Left ventricle myocardium inferior (tissue), 1 donor: Measurements from ENCODE around the gene NTM. TPM values are rescaled to one million over a fixed set of nuclear protein-coding genes. Genes with fewer than 3 reads are reported as not detected.

Experiments
- DNase-seq: peaks from one replicate; pipeline ENCODE4 v3.0.0-alpha.2; 2020
- H3K27ac ChIP-seq: fragments of 200-600 bp; replicated peaks from 2 replicates; pipeline ENCODE4 v1.8.0; 2021
- H3K27me3 ChIP-seq: fragments of 200-600 bp; 2 replicates; pipeline ENCODE4 v1.8.0; 2021; ENCODE audit warnings: low read depth
- H3K36me3 ChIP-seq: fragments of 200-600 bp; 2 replicates; pipeline ENCODE4 v1.8.0; 2021
- H3K4me1 ChIP-seq: fragments of 200-600 bp; 2 replicates; pipeline ENCODE4 v1.8.0; 2021
- H3K4me3 ChIP-seq: fragments of 200-600 bp; 2 replicates; pipeline ENCODE4 v1.8.0; 2021; ENCODE audit warnings: mild to moderate bottlenecking, moderate library complexity
- H3K9me3 ChIP-seq: fragments of 200-600 bp; replicated peaks from 2 replicates; pipeline ENCODE4 v1.8.0; 2021
- CTCF ChIP-seq: fragments of 200-600 bp; IDR thresholded peaks from 2 replicates; pipeline ENCODE4 v1.8.0; 2021; ENCODE audit warnings: antibody characterized with exemption, mild to moderate bottlenecking, borderline replicate concordance
- intact Hi-C: fragments of 100-400 bp; cut with micrococcal nuclease; formaldehyde crosslinking; loops from one replicate; pipeline ENCODE4 v1.11.0; 2022
- long read RNA-seq: library from polyadenylated mRNA; unstranded; transcript quantifications from one replicate; pipeline ENCODE4 v2.0.0, GENCODE V29; 2021
- total RNA-seq: library from RNA; stranded (reverse); fragmentation: NEBNext Ultra II Directional; extraction: Animal tissue kit (Norgen Biotek cat#: 25700); gene quantifications from one replicate; pipeline ENCODE4 v1.2.1, GENCODE V29; 2021
- donor health status: DM: no; HTN: yes; CAD: no; lungs with severe emphysema.

NTM gene
- 1.0 TPM for total RNA-seq
- long read RNA-seq, partial matches to known transcripts: 1 of 1 reads
- long read RNA-seq, other reads (novel, unspliced or antisense): 0 of 1 reads

- no peaks in the 10 kb centered on the region for H3K36me3 ChIP-seq
- H3K27me3 ChIP-seq: peaks cover 66% of the 10 kb centered on the region
- peak; percentile 42 for DNase-seq
- H3K27ac ChIP-seq: no peak within 1 kb of the TSS
- peak within 1 kb of the TSS; percentile 46 for H3K4me3 ChIP-seq
- no peaks in the 10 kb centered on the region for H3K9me3 ChIP-seq
- intact Hi-C loops: no loop called here
- peaks cover 14% of the 10 kb centered on the region for H3K4me1 ChIP-seq
- TF ChIP-seq CTCF: no peak
Observed at GRCh38 chr11:131370090-131370751, at the start of gene NTM. Gene NTM (plus strand): TSS chr11:131370615.

GRCh38 chr11:131324921-131325570, 45.4 kb upstream of the NTM start:
- Histone ChIP-seq H3K36me3 (no peaks in the 10 kb centered on the region), H3K9me3 (peaks cover 3% of the 10 kb centered on the region), H3K4me1 (no peaks in the 10 kb centered on the region), H3K27ac (no peak overlapping the region), H3K4me3 (no peak overlapping the region), H3K27me3 (peaks cover 73% of the 10 kb centered on the region)
- intact Hi-C loops: no loop called here
- no peak for TF ChIP-seq CTCF
- no peak for DNase-seq

GRCh38 chr11:131326829-131327228, 43.6 kb upstream of the NTM start:
- TF ChIP-seq CTCF: no peak
- intact Hi-C loops: no loop called here

GRCh38 chr11:131327421-131327820, 43.0 kb upstream of the NTM start:
- Histone ChIP-seq H3K36me3 (no peaks in the 10 kb centered on the region), H3K27ac (no peak overlapping the region), H3K9me3 (no peaks in the 10 kb centered on the region), H3K4me1 (no peaks in the 10 kb centered on the region), H3K27me3 (peaks cover 82% of the 10 kb centered on the region), H3K4me3 (no peak overlapping the region)
- no peak for TF ChIP-seq CTCF
- DNase-seq: no peak
- intact Hi-C loops: no loop called here

More at GRCh38 chr11:131326829-131327228, 43.6 kb upstream of the NTM start:
- Histone ChIP-seq H3K36me3 (no peaks in the 10 kb centered on the region), H3K27me3 (peaks cover 82% of the 10 kb centered on the region), H3K27ac (no peak overlapping the region), H3K9me3 (no peaks in the 10 kb centered on the region), H3K4me1 (no peaks in the 10 kb centered on the region), H3K4me3 (no peak overlapping the region)
- no peak for DNase-seq

GRCh38 chr11:131328843-131329242, 41.6 kb upstream of the NTM start:
- TF ChIP-seq CTCF: no peak
- Histone ChIP-seq H3K4me3 (no peak overlapping the region), H3K27ac (no peak overlapping the region), H3K9me3 (no peaks in the 10 kb centered on the region), H3K36me3 (no peaks in the 10 kb centered on the region), H3K27me3 (peaks cover 90% of the 10 kb centered on the region), H3K4me1 (no peaks in the 10 kb centered on the region)
- DNase-seq: no peak
- intact Hi-C loops: no loop called here
